Esophagus muscularis mucosa (tissue), 3 donors: ENCODE measurements around the gene RARB.

Experiments used
- POLR2A ChIP-seq: fragments of 450-650 bp; IDR thresholded peaks from one replicate; pipeline ENCODE4 v1.6.1; 2017; ENCODE audit warnings: antibody characterized with exemption, moderate library complexity, mild to moderate bottlenecking, low read depth
- POLR2AphosphoS5 ChIP-seq, 2 donors: sonication (generic); formaldehyde crosslinking; IDR thresholded peaks; one replicate each; pipeline ENCODE4 v1.6.1; 2017; ENCODE audit warnings: antibody characterized with exemption in 2 of 2
- TF ChIP-seq, protein P1 (sequence below), 3 experiments: fragments of 200-600 bp in 2 of 3; fragments of 450-650 bp in 1 of 3; sonication (generic) in 2 of 3; IDR thresholded peaks; one replicate each; pipeline ENCODE4 v1.5.1; 2017 to 2019; ENCODE audit warnings: antibody characterized with exemption in 3 of 3, mild to moderate bottlenecking in 2 of 3, moderate library complexity in 1 of 3

DNA sequence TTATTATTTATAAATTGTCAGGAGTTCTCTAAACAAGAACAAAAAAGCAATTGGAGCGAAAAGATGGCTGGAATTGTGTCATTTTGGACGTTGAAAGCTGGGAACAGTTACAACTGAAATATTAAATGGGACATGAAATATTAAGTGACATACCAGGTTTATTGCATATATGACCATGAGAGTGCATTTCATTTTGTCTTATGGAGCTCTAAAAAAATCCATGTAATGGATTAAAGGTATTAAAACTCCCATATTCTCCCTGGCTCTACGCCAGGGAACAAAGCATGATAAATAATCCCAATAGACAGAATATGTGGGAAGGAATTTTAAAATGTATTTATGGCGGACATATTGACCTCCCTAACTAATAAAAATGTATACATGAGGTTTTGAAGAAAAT is 17.7 kb downstream of the RARB start:
- no peak for TF ChIP-seq POLR2A
- TF ChIP-seq, protein P1, sequence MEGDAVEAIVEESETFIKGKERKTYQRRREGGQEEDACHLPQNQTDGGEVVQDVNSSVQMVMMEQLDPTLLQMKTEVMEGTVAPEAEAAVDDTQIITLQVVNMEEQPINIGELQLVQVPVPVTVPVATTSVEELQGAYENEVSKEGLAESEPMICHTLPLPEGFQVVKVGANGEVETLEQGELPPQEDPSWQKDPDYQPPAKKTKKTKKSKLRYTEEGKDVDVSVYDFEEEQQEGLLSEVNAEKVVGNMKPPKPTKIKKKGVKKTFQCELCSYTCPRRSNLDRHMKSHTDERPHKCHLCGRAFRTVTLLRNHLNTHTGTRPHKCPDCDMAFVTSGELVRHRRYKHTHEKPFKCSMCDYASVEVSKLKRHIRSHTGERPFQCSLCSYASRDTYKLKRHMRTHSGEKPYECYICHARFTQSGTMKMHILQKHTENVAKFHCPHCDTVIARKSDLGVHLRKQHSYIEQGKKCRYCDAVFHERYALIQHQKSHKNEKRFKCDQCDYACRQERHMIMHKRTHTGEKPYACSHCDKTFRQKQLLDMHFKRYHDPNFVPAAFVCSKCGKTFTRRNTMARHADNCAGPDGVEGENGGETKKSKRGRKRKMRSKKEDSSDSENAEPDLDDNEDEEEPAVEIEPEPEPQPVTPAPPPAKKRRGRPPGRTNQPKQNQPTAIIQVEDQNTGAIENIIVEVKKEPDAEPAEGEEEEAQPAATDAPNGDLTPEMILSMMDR (IDR thresholded peaks at IDR 0.05), result no peak
- TF ChIP-seq POLR2AphosphoS5 (IDR thresholded peaks at IDR 0.05), result no peak
